Measurements from ENCODE around the gene CEMIP.

- TF ChIP-seq CTCF (IDR thresholded peaks at IDR 0.05) (no peak), EHF (CRISPR knock-in tag; IDR thresholded peaks at IDR 0.05) (no peak), JUN (IDR thresholded peaks at IDR 0.05) (no peak), POLR2A (IDR thresholded peaks at IDR 0.05; ENCODE audit: low read length) (no peak), NFE2L2 (conservative IDR thresholded peaks at IDR 0.05; ENCODE audit: low read length) (no peak), ZFP36 (IDR thresholded peaks at IDR 0.05; ENCODE audit: borderline replicate concordance, partially characterized antibody) (no peak), CHD2 (IDR thresholded peaks at IDR 0.05; ENCODE audit: low read length, partially characterized antibody) (no peak), REST (IDR thresholded peaks at IDR 0.05) (no peak), EHMT2 (IDR thresholded peaks at IDR 0.05; ENCODE audit: low read depth) (no peak), TP53 (CRISPR knock-in tag; IDR thresholded peaks at IDR 0.05) (no peak), RAD21 (conservative IDR thresholded peaks at IDR 0.05 in 1 of 2, IDR thresholded peaks at IDR 0.05 in 1 of 2) (no peak), CEBPB (IDR thresholded peaks at IDR 0.05) (no peak), MAFK (IDR thresholded peaks at IDR 0.05; ENCODE audit: partially characterized antibody) (no peak), CBX2 (IDR thresholded peaks at IDR 0.05; ENCODE audit: borderline replicate concordance, low read depth) (no peak)
Measured at GRCh38 chr15:80942266-80942665, 163.1 kb downstream of the CEMIP start.
